HUES48 (cell line): ENCODE measurements around the gene ASS1.

Source experiments
- H3K27ac ChIP-seq: one replicate; pipeline ENCODE4 v1.7.0; 2013; ENCODE audit warnings: low read depth, low read length, inconsistent platforms
- H3K27me3 ChIP-seq: 2 replicates; pipeline ENCODE4 v1.6.1; 2013; ENCODE audit warnings: mild to moderate bottlenecking, low read length; ENCODE audit not compliant: control insufficient read depth, insufficient read depth
- H3K36me3 ChIP-seq: 2 replicates; pipeline ENCODE4 v1.6.1; 2013; ENCODE audit warnings: low read length; ENCODE audit not compliant: control insufficient read depth, insufficient read depth
- H3K4me1 ChIP-seq: 2 replicates; pipeline ENCODE4 v1.6.1; 2013; ENCODE audit warnings: mild to moderate bottlenecking, low read length; ENCODE audit not compliant: control insufficient read depth, insufficient read depth
- H3K4me3 ChIP-seq: 2 replicates; pipeline ENCODE4 v1.5.1; 2013; ENCODE audit warnings: mild to moderate bottlenecking, low read depth, low read length
- H3K9ac ChIP-seq: 2 replicates; pipeline ENCODE4 v1.6.1; 2013; ENCODE audit warnings: mild to moderate bottlenecking, low read depth, low read length, moderate library complexity
- H3K9me3 ChIP-seq: 2 replicates; pipeline ENCODE4 v1.6.1; 2013; ENCODE audit warnings: low read length; ENCODE audit not compliant: control insufficient read depth, insufficient read depth

The ASS1 gene

DNA sequence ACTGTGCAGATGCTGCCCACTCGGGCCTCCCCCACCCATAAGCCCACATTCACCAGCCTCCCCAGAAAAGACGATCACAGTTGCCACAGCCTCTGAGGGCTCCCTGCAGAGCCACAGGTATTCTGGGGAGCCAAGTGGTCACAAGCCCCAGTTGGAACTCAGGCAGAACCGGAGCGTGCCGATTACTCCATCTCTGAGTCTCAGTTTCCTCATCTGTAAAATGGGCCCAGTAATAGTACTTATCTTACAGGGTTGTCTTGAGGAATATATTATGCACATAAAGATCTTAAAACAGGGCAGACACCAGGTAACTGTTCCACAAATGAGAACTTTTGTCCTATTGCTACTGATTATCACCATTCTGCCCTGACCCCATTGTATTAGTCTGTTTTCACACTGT lies 77.0 kb downstream of the ASS1 start:
- Histone ChIP-seq H3K27ac (no peak overlapping the region), H3K27me3 (no peaks in the 10 kb centered on the region), H3K4me1 (peaks cover 20% of the 10 kb centered on the region), H3K4me3 (no peak overlapping the region), H3K9me3 (no peaks in the 10 kb centered on the region), H3K36me3 (no peaks in the 10 kb centered on the region), H3K9ac (no peak overlapping the region)

DNA sequence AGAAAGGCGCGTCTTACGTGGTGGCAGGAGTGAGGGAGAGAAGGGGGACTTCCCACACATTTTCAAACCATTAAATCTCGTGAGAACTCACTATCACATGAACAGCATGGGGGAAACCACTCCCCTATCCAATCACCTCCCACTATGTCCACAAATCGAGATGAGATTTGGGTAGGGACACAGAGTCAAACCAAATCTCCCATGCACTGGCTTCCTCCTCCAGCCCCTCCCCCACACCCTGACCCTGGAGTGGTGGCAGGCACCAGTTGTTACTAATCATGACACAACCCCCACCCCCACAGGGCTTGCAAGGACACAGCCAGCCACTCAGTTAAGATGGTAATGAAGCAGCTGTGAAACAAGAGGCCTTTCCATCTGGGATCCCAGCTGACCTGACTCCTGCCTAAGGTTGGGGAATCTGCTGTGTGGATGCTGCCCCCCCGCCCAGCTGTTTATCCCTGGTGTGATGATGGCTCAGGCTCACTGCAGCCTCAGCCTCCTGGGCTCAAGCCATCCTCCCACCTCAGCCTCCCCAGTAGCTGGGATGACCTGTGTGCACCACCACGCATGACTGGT lies 77.6 kb downstream of the ASS1 start:
- Histone ChIP-seq H3K36me3 (no peaks in the 10 kb centered on the region), H3K27ac (no peak overlapping the region), H3K27me3 (no peaks in the 10 kb centered on the region; the same call in 1 of the 2 replicates), H3K9me3 (no peaks in the 10 kb centered on the region), H3K9ac (no peak overlapping the region), H3K4me3 (no peak overlapping the region), H3K4me1 (peaks cover 20% of the 10 kb centered on the region)

DNA sequence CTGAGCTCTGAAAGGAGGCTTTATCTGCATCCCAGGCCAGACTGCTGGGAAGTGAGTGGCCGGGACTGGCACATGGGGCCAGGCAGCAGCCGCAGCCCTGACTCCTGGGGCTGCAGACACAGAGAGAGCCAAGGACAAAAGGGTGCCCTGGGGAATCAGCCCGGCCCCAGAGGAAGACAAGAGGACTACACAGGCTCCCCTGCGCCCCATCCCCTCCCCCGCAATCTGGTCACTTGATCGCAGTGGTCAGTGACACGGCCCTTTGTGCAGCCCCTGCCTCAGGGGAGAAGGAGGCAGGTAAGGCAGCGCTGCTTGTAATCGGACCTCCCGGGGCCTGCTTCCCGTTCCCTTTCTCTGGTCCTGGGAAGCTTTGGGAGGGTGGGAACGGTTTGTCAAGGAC lies 79.2 kb downstream of the ASS1 start:
- peak overlapping the region; percentile 16 for H3K27ac ChIP-seq

GRCh38 chr9:130526193-130526853 lies 81.6 kb downstream of the ASS1 start:
- H3K9ac ChIP-seq, result no peak overlapping the region
- H3K27me3 ChIP-seq, result no peaks in the 10 kb centered on the region; the same call in 1 of the 2 replicates
- H3K4me1 ChIP-seq, result peaks cover 20% of the 10 kb centered on the region
- H3K4me3 ChIP-seq, result no peak overlapping the region
- no peaks in the 10 kb centered on the region for H3K9me3 ChIP-seq
- no peak overlapping the region for H3K27ac ChIP-seq
- H3K36me3 ChIP-seq, result no peaks in the 10 kb centered on the region

More for the DNA sequence above, 79.2 kb downstream of the ASS1 start:
- Histone ChIP-seq H3K36me3 (no peaks in the 10 kb centered on the region), H3K4me3 (no peak overlapping the region), H3K9ac (no peak overlapping the region), H3K27me3 (no peaks in the 10 kb centered on the region; the same call in 1 of the 2 replicates), H3K9me3 (no peaks in the 10 kb centered on the region), H3K4me1 (peaks cover 20% of the 10 kb centered on the region)

DNA sequence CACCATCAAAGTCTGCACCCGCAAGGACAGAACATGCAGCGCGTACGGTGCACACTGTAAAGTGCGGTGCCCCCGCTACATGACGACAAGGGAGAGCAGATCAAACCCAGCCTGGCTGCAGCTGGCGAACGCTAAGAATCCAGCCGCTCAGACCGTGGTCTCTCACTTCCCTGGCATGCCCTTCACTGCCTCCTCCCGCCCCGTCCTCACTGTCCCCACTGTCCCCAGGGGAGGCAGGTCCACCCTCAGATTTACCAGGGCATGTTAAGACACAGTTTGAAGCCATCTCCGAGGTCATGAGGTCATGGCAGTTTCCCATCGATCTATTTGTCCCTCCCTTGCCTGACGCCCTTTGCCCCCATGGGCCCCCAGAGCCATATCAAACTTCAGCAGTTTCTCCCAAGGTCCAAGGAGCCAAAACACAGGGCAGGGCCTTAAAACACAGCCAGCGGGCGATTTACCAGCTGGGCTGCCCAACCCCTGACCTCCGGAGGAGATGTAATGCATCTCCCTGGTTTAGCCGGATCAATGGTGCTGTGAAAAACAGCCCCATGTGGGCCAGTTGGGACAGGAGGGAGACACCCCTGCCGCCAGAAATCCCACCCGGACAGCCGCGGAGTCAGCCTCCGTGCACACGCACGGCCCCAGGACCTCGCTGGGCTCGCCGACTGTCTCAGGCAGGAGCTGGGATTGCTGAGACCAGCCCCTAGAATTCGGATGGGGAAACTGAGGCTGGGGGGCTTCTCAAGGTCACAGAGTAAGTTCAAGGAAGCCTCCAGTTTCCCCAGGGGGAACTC lies 82.3 kb downstream of the ASS1 start:
- peaks cover 15% of the 10 kb centered on the region for H3K4me1 ChIP-seq
- no peak overlapping the region for H3K27ac ChIP-seq

GRCh38 chr9:130527651-130528310 lies 83.0 kb downstream of the ASS1 start:
- no peak overlapping the region for H3K27ac ChIP-seq
- no peaks in the 10 kb centered on the region; the same call in 1 of the 2 replicates for H3K27me3 ChIP-seq
- no peaks in the 10 kb centered on the region for H3K9me3 ChIP-seq
- H3K36me3 ChIP-seq, result no peaks in the 10 kb centered on the region
- peaks cover 8% of the 10 kb centered on the region; the same call in 1 of the 2 replicates for H3K4me1 ChIP-seq
- no peak overlapping the region for H3K9ac ChIP-seq
- H3K4me3 ChIP-seq, result no peak overlapping the region

More for the DNA sequence above, 82.3 kb downstream of the ASS1 start:
- Histone ChIP-seq H3K4me3 (no peak overlapping the region), H3K9ac (no peak overlapping the region), H3K36me3 (no peaks in the 10 kb centered on the region), H3K9me3 (no peaks in the 10 kb centered on the region), H3K27me3 (no peaks in the 10 kb centered on the region; the same call in 1 of the 2 replicates)

DNA sequence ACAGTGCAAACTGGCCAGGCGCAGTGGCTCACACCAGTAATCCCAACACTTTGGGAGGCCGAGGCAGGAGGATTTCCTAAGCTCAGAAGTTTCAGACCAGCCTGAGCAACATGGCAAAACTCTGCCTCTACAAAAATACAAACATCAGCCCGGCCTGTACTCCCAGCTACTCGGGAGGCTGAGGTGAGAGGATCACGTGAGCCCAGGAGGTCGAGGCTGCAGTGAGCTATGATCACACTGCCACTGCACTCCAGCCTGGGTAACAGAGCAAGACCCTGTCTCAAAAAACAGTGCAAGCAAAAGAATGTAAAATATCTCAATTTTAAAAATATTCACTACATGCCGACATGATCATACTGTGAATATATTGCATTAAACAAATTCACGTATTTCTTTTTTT lies 83.9 kb downstream of the ASS1 start:
- H3K9me3 ChIP-seq, result no peaks in the 10 kb centered on the region
- H3K4me1 ChIP-seq, result peaks cover 7% of the 10 kb centered on the region; the same call in 1 of the 2 replicates
- H3K36me3 ChIP-seq, result no peaks in the 10 kb centered on the region
- H3K4me3 ChIP-seq, result no peak overlapping the region
- no peak overlapping the region for H3K9ac ChIP-seq
- H3K27me3 ChIP-seq, result no peaks in the 10 kb centered on the region; the same call in 1 of the 2 replicates
- H3K27ac ChIP-seq, result no peak overlapping the region

DNA sequence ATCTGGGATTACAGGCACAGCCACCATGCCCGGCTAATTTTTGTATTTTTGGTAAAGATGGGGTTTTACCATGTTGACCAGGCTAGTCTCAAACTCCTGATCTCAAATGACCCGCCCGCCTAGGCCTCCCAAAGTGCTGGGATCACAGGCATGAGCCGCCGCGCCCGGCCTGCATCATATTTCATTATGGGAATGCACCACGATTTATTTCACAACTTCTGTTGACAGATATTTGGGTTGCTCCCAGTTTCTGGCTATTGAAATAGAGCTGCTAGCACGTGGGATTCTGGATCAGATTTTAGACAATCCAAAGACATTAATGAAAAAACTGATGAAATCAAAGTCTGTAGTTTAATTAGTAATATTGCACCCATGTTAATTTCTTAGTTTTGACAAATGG lies 86.2 kb downstream of the ASS1 start:
- Histone ChIP-seq H3K27me3 (peaks cover 4% of the 10 kb centered on the region; the same call in 1 of the 2 replicates), H3K36me3 (no peaks in the 10 kb centered on the region), H3K9me3 (no peaks in the 10 kb centered on the region), H3K9ac (no peak overlapping the region), H3K4me1 (peaks cover 4% of the 10 kb centered on the region), H3K4me3 (no peak overlapping the region), H3K27ac (no peak overlapping the region)

DNA sequence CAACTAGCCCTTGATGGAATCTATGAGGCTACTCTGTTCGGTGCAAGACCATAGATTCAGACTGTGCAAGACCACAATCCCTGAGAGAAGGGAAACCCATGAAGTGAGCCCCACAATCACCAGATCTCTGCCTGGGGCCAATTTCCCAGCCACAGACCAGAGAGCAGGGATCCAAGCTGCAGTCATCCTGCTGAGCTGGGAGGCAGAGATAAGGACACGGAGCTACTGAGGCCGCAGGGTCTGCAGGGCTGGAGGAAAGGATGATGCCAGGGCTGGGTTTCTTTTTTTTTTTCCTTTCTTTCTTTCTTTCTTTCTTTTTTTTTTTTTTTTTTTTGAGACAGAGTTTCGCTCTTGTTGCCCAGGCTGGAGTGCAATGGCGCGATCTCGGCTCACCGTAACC lies 86.9 kb downstream of the ASS1 start:
- H3K9me3 ChIP-seq, result no peaks in the 10 kb centered on the region
- peaks cover 6% of the 10 kb centered on the region for H3K4me1 ChIP-seq
- H3K27me3 ChIP-seq, result peaks cover 10% of the 10 kb centered on the region
- H3K9ac ChIP-seq, result no peak overlapping the region
- H3K36me3 ChIP-seq, result no peaks in the 10 kb centered on the region
- no peak overlapping the region for H3K4me3 ChIP-seq
- H3K27ac ChIP-seq, result no peak overlapping the region

GRCh38 chr9:130532426-130533080 lies 87.8 kb downstream of the ASS1 start:
- H3K36me3 ChIP-seq, result no peaks in the 10 kb centered on the region
- peaks cover 19% of the 10 kb centered on the region for H3K27me3 ChIP-seq
- H3K9ac ChIP-seq, result no peak overlapping the region
- H3K9me3 ChIP-seq, result no peaks in the 10 kb centered on the region
- peaks cover 6% of the 10 kb centered on the region for H3K4me1 ChIP-seq
- no peak overlapping the region for H3K4me3 ChIP-seq
- H3K27ac ChIP-seq, result no peak overlapping the region
